HG02973 (cell line): ENCODE data around the gene GRIN1.

Experiments used
- ATAC-seq: cut with Tn5 transposase; IDR thresholded peaks from one replicate; pipeline ENCODE4 v1.9.1; 2021; ENCODE audit warnings: moderate library complexity; ENCODE audit not compliant: unreplicated experiment

The GRIN1 gene

GRCh38 chr9:137189297-137190295 lies 50.6 kb downstream of the GRIN1 start:
- ATAC-seq, result no peak

- no peak for ATAC-seq
Observed at GRCh38 chr9:137190315-137190856, 51.4 kb downstream of the GRIN1 start.

- ATAC-seq, result no peak
Observed at GRCh38 chr9:137191245-137191644, 52.3 kb downstream of the GRIN1 start.

- ATAC-seq, result no peak
Observed at GRCh38 chr9:137191691-137192447, 52.9 kb downstream of the GRIN1 start.

- ATAC-seq, result no peak
Observed at GRCh38 chr9:137192448-137192780, 53.5 kb downstream of the GRIN1 start.

- no peak for ATAC-seq
Observed at GRCh38 chr9:137192859-137193258, 53.9 kb downstream of the GRIN1 start.

- ATAC-seq, result no peak
Observed at GRCh38 chr9:137193771-137194170, 54.8 kb downstream of the GRIN1 start.

- no peak for ATAC-seq
Observed at GRCh38 chr9:137194388-137194787, 55.4 kb downstream of the GRIN1 start.

- no peak for ATAC-seq
Observed at GRCh38 chr9:137194909-137195308, 56.0 kb downstream of the GRIN1 start.

GRCh38 chr9:137195525-137196220 lies 56.7 kb downstream of the GRIN1 start:
- ATAC-seq, result no peak

GRCh38 chr9:137198051-137198901 lies 59.3 kb downstream of the GRIN1 start:
- no peak for ATAC-seq

GRCh38 chr9:137198902-137199283 lies 59.9 kb downstream of the GRIN1 start:
- ATAC-seq, result no peak

- no peak for ATAC-seq
Observed at GRCh38 chr9:137199411-137200121, 60.6 kb downstream of the GRIN1 start.

- peak; percentile 79 for ATAC-seq
Observed at GRCh38 chr9:137200311-137201204, 61.6 kb downstream of the GRIN1 start, which contains the start of gene TPRN. Gene TPRN (minus strand): TSS chr9:137200741. CDS start chr9:137200711, 30 bp downstream.

GRCh38 chr9:137201205-137201868 lies 62.4 kb downstream of the GRIN1 start:
- no peak for ATAC-seq

GRCh38 chr9:137202966-137203365 lies 64.0 kb downstream of the GRIN1 start:
- ATAC-seq, result no peak

GRCh38 chr9:137204731-137205125 lies 65.8 kb downstream of the GRIN1 start:
- no peak for ATAC-seq
